Measurements from ENCODE around the gene GAREM1. TPM values are rescaled to one million over a fixed set of nuclear protein-coding genes. Genes with fewer than 3 reads are reported as not detected.
"Not testable (repeated sequence)": the region's sequence is repeated elsewhere in the genome, so short reads cannot be mapped to it uniquely, and the experiment has no call there.

The GAREM1 gene
- 1.1 and 2.0 TPM in 2 replicates for total RNA-seq (2014; rRNA removed; shearing (Covaris generic); ENCODE audit: low replicate concordance)

DNA sequence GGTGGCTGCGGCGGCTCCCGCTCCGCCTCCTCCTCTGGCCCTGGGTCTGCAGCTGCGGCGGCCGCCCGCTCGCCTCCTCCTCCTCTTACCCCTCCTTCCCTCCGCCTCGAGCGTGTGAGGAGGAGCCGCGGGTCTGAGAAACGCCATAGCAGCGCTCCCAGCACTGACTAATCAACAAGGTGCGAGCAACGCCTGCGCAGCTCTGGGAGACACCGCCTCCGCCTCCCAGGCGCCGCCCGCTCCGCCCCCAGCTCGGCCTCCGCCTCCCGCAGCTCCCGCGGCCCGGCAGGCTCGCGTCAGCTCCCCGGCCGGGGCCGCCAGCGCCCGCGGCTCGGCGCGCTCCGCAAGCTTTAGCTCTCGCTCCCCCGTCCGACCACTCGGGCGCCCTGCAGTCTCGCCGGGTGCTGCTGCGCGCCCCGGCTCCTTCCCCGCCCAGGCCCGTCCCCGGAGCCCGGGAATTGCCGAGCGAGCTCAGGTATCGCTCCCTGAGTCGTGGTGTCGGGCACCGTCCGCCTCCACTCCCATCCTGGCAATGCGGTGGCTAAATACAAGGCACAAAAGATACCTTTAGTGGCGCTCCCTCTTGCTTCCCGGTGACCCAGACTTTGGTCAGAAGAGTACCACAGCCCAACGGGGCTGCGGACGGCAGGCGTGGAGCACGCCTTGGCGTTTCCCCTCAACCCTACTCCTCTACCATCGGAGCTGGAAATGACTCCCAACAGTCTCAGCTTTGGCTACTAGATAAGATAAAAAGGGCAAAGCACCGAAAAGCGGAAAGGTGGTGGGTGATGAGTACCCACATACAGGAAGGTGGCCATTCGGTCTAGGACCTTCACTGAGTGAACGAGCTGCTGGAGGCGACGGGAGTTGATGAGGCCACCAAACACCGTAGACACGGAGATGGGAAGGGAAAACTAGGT, at the start of gene GAREM1:
GAREM1 (minus strand) TSS at position 169 of the 920 bp plus-strand sequence. CDS start 454 bp downstream, outside the sequence.
- Histone ChIP-seq H3K9me3 (no peaks in the 10 kb centered on the region), H3K27me3 (no peaks in the 10 kb centered on the region; the same call in 1 of the 2 replicates), H3K4me3 (peak within 1 kb of the TSS; percentile 60), H3K36me3 (no peaks in the 10 kb centered on the region)
- DNase-seq: peak; percentile 92

GRCh38 chr18:32511147-32511546, 40.5 kb upstream of the GAREM1 start:
- no peak for DNase-seq
- Histone ChIP-seq H3K36me3 (no peaks in the 10 kb centered on the region), H3K9me3 (no peaks in the 10 kb centered on the region), H3K27me3 (no peaks in the 10 kb centered on the region), H3K4me3 (no peak overlapping the region)

- H3K9me3 ChIP-seq: no peaks in the 10 kb centered on the region
- no peaks in the 10 kb centered on the region for H3K36me3 ChIP-seq
- no peak overlapping the region for H3K4me3 ChIP-seq
- DNase-seq: no peak
- H3K27me3 ChIP-seq: no peaks in the 10 kb centered on the region
These were observed 38.4 kb upstream of the GAREM1 start for GRCh38 chr18:32509111-32509510.

DNA sequence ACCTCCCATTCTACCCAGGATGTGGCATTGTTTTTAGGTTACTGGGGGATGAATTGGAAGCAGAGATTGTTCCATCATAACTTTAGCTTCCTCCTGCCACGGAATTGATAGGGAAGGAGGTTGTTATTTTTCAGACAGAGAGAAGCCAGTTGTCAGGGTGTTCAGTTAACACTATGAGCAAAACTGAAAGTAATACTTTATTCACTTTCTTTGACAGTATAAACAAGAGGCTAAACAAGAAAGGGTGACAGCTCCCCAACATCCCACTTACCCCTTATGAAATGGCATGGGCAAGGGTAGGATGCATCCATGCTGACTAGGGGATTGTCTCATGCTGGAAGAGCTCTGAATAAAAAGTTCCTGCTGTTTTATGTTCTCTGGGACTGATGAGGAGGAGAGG, 36.4 kb upstream of the GAREM1 start:
- no peak for DNase-seq
- no peak overlapping the region for H3K4me3 ChIP-seq
- no peaks in the 10 kb centered on the region for H3K27me3 ChIP-seq
- H3K9me3 ChIP-seq: no peaks in the 10 kb centered on the region
- no peaks in the 10 kb centered on the region for H3K36me3 ChIP-seq

DNA sequence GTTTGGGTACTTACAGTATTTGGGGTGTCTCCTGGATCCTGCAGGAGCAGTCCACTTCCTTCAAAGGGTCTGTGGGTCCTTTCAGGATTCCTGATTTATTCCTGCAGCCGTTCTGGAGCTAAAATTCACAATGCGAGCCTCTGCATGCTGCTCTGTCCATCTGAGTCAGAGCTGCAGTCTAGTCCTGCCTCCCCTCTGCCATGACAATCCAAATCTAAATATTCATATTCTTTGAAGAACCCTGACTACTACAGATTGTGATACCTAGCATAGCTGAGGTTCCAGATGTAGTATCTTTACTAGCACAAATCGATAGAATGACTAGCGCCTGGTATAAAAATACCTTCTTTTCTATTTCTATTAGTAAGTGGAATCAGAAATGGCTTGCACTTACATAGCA, 31.3 kb upstream of the GAREM1 start:
- Histone ChIP-seq H3K4me3 (no peak overlapping the region), H3K9me3 (no peaks in the 10 kb centered on the region)
- DNase-seq: no peak

DNA sequence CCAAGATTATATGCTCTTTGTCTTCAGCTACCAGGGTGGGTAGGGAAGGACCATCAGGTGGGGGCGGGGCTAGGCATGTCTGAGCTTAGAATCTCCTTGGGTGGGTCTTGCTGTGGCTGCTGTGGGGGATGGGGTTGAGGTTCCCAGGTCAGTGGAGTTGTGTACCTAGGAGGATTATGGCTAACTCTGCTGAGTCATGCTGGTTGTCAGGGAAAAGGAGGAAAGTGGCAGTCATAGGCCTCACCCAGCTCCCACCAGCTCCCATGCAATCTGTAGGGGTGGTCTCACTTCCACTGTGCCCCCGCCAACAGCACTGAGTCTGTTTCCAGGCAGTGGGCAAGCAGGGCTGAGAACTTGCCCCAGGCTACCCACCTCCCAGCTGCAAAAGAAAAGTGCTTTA, 30.6 kb upstream of the GAREM1 start:
- not testable (repeated sequence) for H3K4me3 ChIP-seq, H3K9me3 ChIP-seq, H3K36me3 ChIP-seq, H3K27me3 ChIP-seq, DNase-seq

More for the DNA sequence above, 31.3 kb upstream of the GAREM1 start:
- H3K36me3 ChIP-seq: no peaks in the 10 kb centered on the region
- no peaks in the 10 kb centered on the region for H3K27me3 ChIP-seq

GRCh38 chr18:32483002-32483401, 12.3 kb upstream of the GAREM1 start:
- no peaks in the 10 kb centered on the region for H3K9me3 ChIP-seq
- no peaks in the 10 kb centered on the region for H3K36me3 ChIP-seq
- no peak overlapping the region for H3K4me3 ChIP-seq
- H3K27me3 ChIP-seq: peaks cover 2% of the 10 kb centered on the region; the same call in 1 of the 2 replicates
- no peak for DNase-seq

DNA sequence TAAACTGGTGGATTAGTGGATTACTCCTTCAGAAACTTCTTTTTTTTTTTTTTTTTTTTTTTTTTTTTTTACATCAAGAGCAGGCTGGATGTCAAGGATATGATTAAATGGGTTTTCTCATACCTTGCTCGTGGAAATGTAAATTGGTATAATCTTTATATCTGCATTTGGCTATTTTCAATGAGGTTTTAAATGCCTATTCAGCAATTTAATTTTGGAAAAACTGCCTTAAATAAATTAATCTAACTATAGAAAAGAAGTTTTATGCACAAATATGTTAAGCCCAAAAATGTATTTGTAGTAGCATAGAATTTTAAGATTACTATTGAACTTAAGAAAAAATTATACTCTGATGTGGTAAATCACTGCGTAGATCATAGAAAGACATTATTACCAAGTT, 11.4 kb upstream of the GAREM1 start:
- Histone ChIP-seq H3K9me3 (no peaks in the 10 kb centered on the region), H3K27me3 (peaks cover 2% of the 10 kb centered on the region; the same call in 1 of the 2 replicates), H3K36me3 (no peaks in the 10 kb centered on the region), H3K4me3 (no peak overlapping the region)
- DNase-seq: no peak

DNA sequence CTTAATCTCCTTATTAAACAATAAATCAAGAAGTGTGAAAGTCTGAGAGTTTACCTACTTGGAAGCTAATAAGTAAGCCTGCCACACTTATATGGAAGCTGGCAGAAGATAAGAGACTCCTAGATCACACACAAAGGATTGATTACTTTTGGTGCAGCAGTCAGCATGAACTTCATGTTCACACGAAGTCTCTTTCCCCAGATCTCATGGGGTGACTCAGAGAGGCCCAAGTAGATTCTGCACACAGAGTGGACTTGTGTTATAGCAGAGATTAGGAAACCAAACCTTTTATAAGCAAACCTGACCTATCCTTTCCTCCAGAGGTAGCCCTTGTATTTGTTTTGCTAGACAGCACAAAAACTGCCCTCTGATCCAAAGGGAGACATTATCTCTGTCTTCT, 9.9 kb upstream of the GAREM1 start:
- H3K36me3 ChIP-seq: no peaks in the 10 kb centered on the region
- DNase-seq: no peak
- peaks cover 2% of the 10 kb centered on the region; the same call in 1 of the 2 replicates for H3K27me3 ChIP-seq
- H3K4me3 ChIP-seq: no peak overlapping the region
- no peaks in the 10 kb centered on the region for H3K9me3 ChIP-seq

- H3K36me3 ChIP-seq: no peaks in the 10 kb centered on the region
- H3K4me3 ChIP-seq: no peak overlapping the region
- no peaks in the 10 kb centered on the region for H3K9me3 ChIP-seq
- no peak for DNase-seq
- H3K27me3 ChIP-seq: no peaks in the 10 kb centered on the region; the same call in 1 of the 2 replicates
These were observed 8.1 kb upstream of the GAREM1 start for GRCh38 chr18:32478807-32479206.

DNA sequence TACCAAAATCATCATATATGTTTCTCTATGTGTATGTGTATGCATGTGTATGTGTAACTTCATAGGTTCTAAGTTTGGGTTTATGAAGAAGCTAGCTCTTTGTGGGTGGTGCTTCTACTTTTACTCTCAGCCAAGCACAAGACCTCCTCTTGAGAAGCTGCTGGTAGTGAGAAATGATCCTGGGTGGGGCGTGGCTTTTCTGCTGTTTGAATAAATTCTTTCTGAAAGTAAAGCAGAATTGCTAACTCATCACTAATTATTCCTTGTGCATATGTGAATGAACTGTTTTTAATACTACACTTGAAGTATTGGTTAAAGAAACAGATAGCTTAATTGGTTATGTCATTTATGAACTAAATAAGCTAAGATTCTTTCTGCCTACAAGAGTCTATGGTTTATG, 7.6 kb upstream of the GAREM1 start:
- Histone ChIP-seq H3K9me3 (no peaks in the 10 kb centered on the region), H3K36me3 (no peaks in the 10 kb centered on the region), H3K27me3 (no peaks in the 10 kb centered on the region; the same call in 1 of the 2 replicates), H3K4me3 (no peak overlapping the region)
- no peak for DNase-seq

DNA sequence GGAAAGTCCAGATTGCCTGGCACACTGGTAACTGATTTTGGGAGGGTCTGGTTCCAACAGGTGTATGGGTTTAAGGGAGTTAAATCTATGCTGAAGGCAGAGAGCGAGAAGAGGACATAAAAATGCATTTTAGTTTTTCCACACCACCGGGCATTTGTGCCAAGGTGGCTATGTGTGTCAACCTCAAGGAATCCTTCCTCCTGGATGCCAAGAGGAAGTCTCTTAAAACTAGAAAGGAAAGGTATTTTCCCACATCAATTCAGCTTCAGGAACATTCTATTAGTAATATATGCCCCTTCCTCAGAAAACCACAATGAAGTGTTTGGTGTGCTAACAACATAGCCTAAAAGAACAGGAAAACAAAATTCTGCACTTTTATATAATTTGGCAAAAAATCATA, 5.4 kb upstream of the GAREM1 start:
- Histone ChIP-seq H3K36me3 (no peaks in the 10 kb centered on the region), H3K9me3 (no peaks in the 10 kb centered on the region)

DNA sequence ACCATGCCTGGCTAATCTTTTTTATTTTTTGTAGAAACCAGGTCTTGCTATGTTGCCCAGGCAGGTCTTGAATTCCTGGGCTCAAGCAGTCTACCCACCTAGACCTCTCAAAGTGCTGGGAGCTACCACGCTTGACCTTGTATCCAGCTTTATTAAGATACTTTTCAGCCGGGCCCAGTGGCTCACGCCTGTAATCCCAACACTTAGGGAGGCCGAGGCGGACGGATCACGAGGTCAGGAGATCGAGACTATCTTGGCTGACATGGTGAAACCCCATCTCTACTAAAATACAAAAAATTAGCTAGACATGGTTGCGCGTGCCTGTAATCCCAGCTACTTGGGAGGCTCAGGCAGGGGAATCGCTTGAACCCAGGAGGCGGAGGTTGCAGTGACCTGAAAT, 4.4 kb upstream of the GAREM1 start:
- DNase-seq, H3K9me3 ChIP-seq, H3K36me3 ChIP-seq, H3K4me3 ChIP-seq, H3K27me3 ChIP-seq: not testable (repeated sequence)

More for the DNA sequence above, 5.4 kb upstream of the GAREM1 start:
- Histone ChIP-seq H3K4me3 (no peak overlapping the region), H3K27me3 (no peaks in the 10 kb centered on the region; the same call in 1 of the 2 replicates)
- no peak for DNase-seq

- Histone ChIP-seq H3K9me3 (no peaks in the 10 kb centered on the region), H3K27me3 (no peaks in the 10 kb centered on the region; the same call in 1 of the 2 replicates), H3K36me3 (no peaks in the 10 kb centered on the region), H3K4me3 (no peak overlapping the region)
- no peak for DNase-seq
These were observed 2.6 kb upstream of the GAREM1 start for GRCh38 chr18:32473325-32473724.

DNA sequence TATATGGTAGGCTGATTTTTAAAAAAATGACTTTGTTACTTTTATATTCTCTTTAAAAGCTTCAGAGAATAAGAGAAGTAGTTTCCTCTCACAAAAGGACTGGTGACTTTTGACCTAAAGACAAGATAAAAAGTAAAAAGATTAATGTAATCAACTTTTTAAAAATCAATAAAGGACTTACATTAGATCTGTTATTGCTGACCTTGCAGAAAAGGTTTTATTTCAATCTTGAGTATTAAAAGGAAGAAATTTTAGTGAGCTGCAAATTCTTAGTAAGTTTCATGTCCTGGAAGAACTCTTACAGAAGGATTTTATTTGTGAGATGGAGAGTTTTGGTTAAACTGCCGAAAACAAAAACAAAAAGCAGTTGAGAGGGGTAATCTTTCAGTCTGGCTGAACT, 2.2 kb upstream of the GAREM1 start:
- no peaks in the 10 kb centered on the region for H3K9me3 ChIP-seq
- H3K27me3 ChIP-seq: no peaks in the 10 kb centered on the region; the same call in 1 of the 2 replicates
- H3K4me3 ChIP-seq: no peak overlapping the region
- DNase-seq: no peak
- H3K36me3 ChIP-seq: no peaks in the 10 kb centered on the region

DNA sequence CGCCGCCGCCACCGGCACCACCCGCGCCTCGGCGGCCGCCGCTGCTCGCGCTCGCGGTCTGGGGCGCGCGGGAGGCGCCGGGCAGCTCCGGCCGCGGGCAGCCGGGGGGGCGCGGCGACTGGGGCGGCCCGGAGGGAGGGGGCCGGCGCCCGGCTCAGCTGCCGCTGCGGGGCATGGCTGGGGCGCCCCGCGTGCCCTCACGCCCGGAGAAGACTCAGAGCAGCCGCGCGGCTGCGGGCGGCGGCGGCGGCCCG, 295 bp downstream of the GAREM1 start:
- Histone ChIP-seq H3K27me3 (no peaks in the 10 kb centered on the region; the same call in 1 of the 2 replicates), H3K4me3 (peak overlapping the region; percentile 60), H3K36me3 (no peaks in the 10 kb centered on the region), H3K9me3 (no peaks in the 10 kb centered on the region)
- no peak for DNase-seq

- DNase-seq: peak; percentile 25
- Histone ChIP-seq H3K4me3 (peak overlapping the region; percentile 60), H3K36me3 (no peaks in the 10 kb centered on the region), H3K27me3 (no peaks in the 10 kb centered on the region; the same call in 1 of the 2 replicates), H3K9me3 (no peaks in the 10 kb centered on the region)
These were observed 807 bp downstream of the GAREM1 start for GRCh38 chr18:32469691-32470459.
